ENCODE data around the gene ST3GAL2. TPM values are rescaled to one million over a fixed set of nuclear protein-coding genes. Genes with fewer than 3 reads are reported as not detected.

ST3GAL2 gene
- total RNA-seq, 1 donor from 2014 or later = 134 TPM

DNA sequence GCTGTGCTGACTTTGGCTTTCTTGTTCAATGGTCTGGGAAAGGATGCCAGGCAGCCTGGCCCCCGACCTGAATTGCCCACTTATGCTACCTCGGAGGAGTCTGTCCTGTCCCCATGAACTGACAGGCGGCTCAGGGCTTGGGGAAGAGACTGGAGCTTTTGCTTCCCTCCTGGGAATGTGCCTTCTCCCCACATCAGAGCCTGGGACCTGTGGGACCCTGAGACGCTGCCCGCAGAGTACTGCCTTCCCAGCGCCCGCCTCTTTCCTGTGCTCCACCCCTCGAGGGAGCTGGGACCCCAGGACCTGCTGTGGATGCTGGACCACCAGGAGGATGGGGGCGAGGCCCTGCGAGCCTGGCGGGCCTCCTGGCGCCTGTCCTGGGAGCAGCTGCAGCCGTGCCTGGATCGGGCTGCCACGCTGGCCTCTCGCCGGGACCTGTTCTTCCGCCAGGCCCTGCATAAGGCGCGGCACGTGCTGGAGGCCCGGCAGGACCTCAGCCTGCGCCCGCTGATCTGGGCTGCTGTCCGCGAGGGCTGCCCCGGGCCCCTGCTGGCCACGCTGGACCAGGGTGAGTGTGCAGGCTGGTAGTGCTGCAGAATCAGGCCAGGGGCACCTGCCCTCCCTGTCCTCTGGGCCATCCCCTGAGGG is 34.0 kb upstream of the ST3GAL2 start:
- DNase-seq = no peak
- H3K9me3 Mint-ChIP-seq (ENCODE audit: unreplicated experiment) = peaks cover 4% of the 10 kb centered on the region
- H3K4me1 Mint-ChIP-seq (ENCODE audit: low read depth, unreplicated experiment) = peaks cover 3% of the 10 kb centered on the region
- no peak overlapping the region for H3K4me3 Mint-ChIP-seq (ENCODE audit: unreplicated experiment)
- TF ChIP-seq, protein P1, sequence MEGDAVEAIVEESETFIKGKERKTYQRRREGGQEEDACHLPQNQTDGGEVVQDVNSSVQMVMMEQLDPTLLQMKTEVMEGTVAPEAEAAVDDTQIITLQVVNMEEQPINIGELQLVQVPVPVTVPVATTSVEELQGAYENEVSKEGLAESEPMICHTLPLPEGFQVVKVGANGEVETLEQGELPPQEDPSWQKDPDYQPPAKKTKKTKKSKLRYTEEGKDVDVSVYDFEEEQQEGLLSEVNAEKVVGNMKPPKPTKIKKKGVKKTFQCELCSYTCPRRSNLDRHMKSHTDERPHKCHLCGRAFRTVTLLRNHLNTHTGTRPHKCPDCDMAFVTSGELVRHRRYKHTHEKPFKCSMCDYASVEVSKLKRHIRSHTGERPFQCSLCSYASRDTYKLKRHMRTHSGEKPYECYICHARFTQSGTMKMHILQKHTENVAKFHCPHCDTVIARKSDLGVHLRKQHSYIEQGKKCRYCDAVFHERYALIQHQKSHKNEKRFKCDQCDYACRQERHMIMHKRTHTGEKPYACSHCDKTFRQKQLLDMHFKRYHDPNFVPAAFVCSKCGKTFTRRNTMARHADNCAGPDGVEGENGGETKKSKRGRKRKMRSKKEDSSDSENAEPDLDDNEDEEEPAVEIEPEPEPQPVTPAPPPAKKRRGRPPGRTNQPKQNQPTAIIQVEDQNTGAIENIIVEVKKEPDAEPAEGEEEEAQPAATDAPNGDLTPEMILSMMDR (IDR thresholded peaks at IDR 0.05; ENCODE audit: partially characterized antibody, unreplicated experiment) = no peak
- H3K36me3 Mint-ChIP-seq (ENCODE audit: unreplicated experiment) = no peaks in the 10 kb centered on the region
- H3K27ac Mint-ChIP-seq (ENCODE audit: unreplicated experiment) = no peak overlapping the region
- peaks cover 5% of the 10 kb centered on the region for H3K27me3 Mint-ChIP-seq (ENCODE audit: unreplicated experiment)

- Mint-ChIP-seq H3K27ac (ENCODE audit: unreplicated experiment) (no peak overlapping the region), H3K9me3 (ENCODE audit: unreplicated experiment) (peaks cover 1% of the 10 kb centered on the region), H3K4me3 (ENCODE audit: unreplicated experiment) (no peak overlapping the region), H3K36me3 (ENCODE audit: unreplicated experiment) (no peaks in the 10 kb centered on the region), H3K27me3 (ENCODE audit: unreplicated experiment) (peaks cover 7% of the 10 kb centered on the region), H3K4me1 (ENCODE audit: low read depth, unreplicated experiment) (no peaks in the 10 kb centered on the region)
- DNase-seq = peak; percentile 60
- TF ChIP-seq, protein P1 (IDR thresholded peaks at IDR 0.05; ENCODE audit: partially characterized antibody, unreplicated experiment) = peak; percentile 40
Observed at GRCh38 chr16:70470927-70471341, 32.0 kb upstream of the ST3GAL2 start.

- H3K27ac Mint-ChIP-seq (ENCODE audit: unreplicated experiment) = no peak overlapping the region
- H3K9me3 Mint-ChIP-seq (ENCODE audit: unreplicated experiment) = peaks cover 1% of the 10 kb centered on the region
- no peak for DNase-seq
- no peaks in the 10 kb centered on the region for H3K4me1 Mint-ChIP-seq (ENCODE audit: low read depth, unreplicated experiment)
- H3K4me3 Mint-ChIP-seq (ENCODE audit: unreplicated experiment) = no peak overlapping the region
- peaks cover 7% of the 10 kb centered on the region for H3K27me3 Mint-ChIP-seq (ENCODE audit: unreplicated experiment)
- H3K36me3 Mint-ChIP-seq (ENCODE audit: unreplicated experiment) = no peaks in the 10 kb centered on the region
- TF ChIP-seq, protein P1 (IDR thresholded peaks at IDR 0.05; ENCODE audit: partially characterized antibody, unreplicated experiment) = no peak
Observed at GRCh38 chr16:70470141-70470926, 31.4 kb upstream of the ST3GAL2 start.

DNA sequence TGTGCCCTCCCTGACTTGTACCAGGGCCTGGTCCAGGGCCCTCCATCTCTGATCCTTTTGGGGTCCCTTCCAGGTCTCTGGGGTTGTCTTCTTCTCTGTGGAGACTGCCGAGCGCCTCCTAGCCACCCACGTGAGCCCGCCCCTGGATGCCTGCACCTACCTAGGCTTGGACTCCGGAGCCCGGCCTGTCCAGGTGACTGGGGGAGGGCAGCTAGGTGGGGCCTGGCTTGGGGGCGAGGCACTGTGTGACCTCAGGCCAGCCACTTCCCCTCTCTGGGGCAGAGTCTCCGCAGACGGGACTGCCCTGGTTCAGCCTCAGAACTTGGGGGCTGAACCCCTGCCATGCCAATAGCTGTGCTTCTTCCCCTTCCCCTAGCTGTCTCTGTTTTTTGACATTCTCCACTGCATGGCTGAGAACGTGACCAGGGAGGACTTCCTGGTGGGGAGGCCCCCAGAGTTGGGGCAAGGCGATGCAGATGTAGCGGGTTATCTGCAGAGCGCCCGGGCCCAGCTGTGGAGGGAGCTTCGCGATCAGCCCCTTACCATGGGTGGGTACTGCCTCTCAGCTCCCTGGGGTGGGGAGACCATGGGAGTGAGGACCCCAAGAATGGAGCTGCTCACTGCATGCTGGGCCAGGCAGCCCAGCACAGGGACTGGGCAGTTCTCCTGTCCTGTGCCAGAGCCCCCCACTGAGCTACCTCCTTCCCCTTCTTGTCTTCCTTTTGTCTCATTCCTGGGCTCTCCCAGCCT is 30.1 kb upstream of the ST3GAL2 start:
- Mint-ChIP-seq H3K27me3 (ENCODE audit: unreplicated experiment) (peaks cover 9% of the 10 kb centered on the region), H3K27ac (ENCODE audit: unreplicated experiment) (no peak overlapping the region), H3K4me3 (ENCODE audit: unreplicated experiment) (no peak overlapping the region), H3K9me3 (ENCODE audit: unreplicated experiment) (peaks cover 1% of the 10 kb centered on the region), H3K4me1 (ENCODE audit: low read depth, unreplicated experiment) (no peaks in the 10 kb centered on the region), H3K36me3 (ENCODE audit: unreplicated experiment) (no peaks in the 10 kb centered on the region)
- DNase-seq = no peak
- TF ChIP-seq, protein P1 (IDR thresholded peaks at IDR 0.05; ENCODE audit: partially characterized antibody, unreplicated experiment) = no peak

Data from glutamatergic neuron (in vitro differentiated cells).